DOHH2 (cell line): ENCODE results near the gene SLC16A12.

Source experiments
- CTCF ChIP-seq: fragments of 200-600 bp; sonication (generic); IDR thresholded peaks from one replicate; pipeline ENCODE4 v1.5.1; 2014; ENCODE audit warnings: antibody characterized with exemption, mild to moderate bottlenecking, low read depth, low read length; ENCODE audit not compliant: poor library complexity, severe bottlenecking
- EZH2phosphoT487 ChIP-seq: fragments of 200-600 bp; sonication (generic); IDR thresholded peaks from 2 replicates; pipeline ENCODE4 v1.6.1; 2017; ENCODE audit warnings: borderline replicate concordance, mild to moderate bottlenecking, antibody characterized with exemption, low read length, moderate library complexity, mixed read lengths

- TF ChIP-seq CTCF (no peak), EZH2phosphoT487 (no peak)
Measured at GRCh38 chr10:89440226-89441009, 95.0 kb downstream of the SLC16A12 start.
